Body of pancreas (tissue), 4 donors: ENCODE measurements around the gene FANCM.

ENCODE experiments used
- POLR2A ChIP-seq, 3 donors: fragments of 450-650 bp; IDR thresholded peaks; one replicate each; pipeline ENCODE4 v1.6.1; 2016; ENCODE audit warnings: antibody characterized with exemption in 3 of 3, mild to moderate bottlenecking in 2 of 3
- TF ChIP-seq, protein P1 (sequence below), 7 experiments: fragments of 450-650 bp in 4 of 7; fragments of 200-600 bp in 3 of 7; sonication (generic) in 3 of 7; IDR thresholded peaks; one replicate each; pipeline ENCODE4 v1.5.1; 2016 to 2019; ENCODE audit warnings: antibody characterized with exemption in 7 of 7

DNA sequence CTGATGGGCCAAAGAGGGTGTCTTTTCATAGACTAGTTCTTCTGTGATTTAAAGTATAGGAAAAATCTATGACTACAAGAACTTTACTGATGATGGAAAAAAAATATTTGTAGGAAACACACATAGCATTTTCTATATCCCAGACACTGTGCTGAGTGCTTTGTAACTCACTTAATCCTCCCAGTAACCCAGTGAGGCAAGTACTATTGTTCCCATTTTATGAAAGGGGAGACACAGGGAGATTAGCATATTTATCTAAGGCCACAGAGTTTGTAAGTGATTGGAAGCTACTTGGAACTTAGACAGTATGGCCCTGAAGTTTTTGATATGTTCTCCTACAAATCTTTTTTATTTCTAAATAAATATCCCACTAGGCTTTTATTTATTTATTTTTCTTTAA, 31.9 kb upstream of the FANCM start:
- no peak for TF ChIP-seq POLR2A (IDR thresholded peaks at IDR 0.05)
- TF ChIP-seq, protein P1, sequence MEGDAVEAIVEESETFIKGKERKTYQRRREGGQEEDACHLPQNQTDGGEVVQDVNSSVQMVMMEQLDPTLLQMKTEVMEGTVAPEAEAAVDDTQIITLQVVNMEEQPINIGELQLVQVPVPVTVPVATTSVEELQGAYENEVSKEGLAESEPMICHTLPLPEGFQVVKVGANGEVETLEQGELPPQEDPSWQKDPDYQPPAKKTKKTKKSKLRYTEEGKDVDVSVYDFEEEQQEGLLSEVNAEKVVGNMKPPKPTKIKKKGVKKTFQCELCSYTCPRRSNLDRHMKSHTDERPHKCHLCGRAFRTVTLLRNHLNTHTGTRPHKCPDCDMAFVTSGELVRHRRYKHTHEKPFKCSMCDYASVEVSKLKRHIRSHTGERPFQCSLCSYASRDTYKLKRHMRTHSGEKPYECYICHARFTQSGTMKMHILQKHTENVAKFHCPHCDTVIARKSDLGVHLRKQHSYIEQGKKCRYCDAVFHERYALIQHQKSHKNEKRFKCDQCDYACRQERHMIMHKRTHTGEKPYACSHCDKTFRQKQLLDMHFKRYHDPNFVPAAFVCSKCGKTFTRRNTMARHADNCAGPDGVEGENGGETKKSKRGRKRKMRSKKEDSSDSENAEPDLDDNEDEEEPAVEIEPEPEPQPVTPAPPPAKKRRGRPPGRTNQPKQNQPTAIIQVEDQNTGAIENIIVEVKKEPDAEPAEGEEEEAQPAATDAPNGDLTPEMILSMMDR (IDR thresholded peaks at IDR 0.05) = no peak
